H9 (cell line): ENCODE data around the gene AASS. TPM values are rescaled to one million over a fixed set of nuclear protein-coding genes. Genes with fewer than 3 reads are reported as not detected.

Experiments used
- DNase-seq: peaks from one replicate; pipeline ENCODE4 v3.0.0-alpha.2; 2017
- H2AFZ ChIP-seq: one replicate; pipeline ENCODE4 v1.6.1; 2013; ENCODE audit warnings: mild to moderate bottlenecking, low read length, control low read depth, moderate library complexity
- H2AK5ac ChIP-seq: 2 replicates; pipeline ENCODE4 v1.6.1; 2013; ENCODE audit warnings: low read length, control low read depth, mixed read lengths; ENCODE audit not compliant: insufficient read length
- H2BK120ac ChIP-seq: one replicate; pipeline ENCODE4 v1.6.1; 2013; ENCODE audit warnings: low read depth, mild to moderate bottlenecking, low read length, control low read depth, inconsistent platforms; ENCODE audit not compliant: poor library complexity, severe bottlenecking
- H2BK12ac ChIP-seq: 2 replicates; pipeline ENCODE4 v1.6.1; 2013; ENCODE audit warnings: low read length, control low read depth, mixed read lengths, low read depth; ENCODE audit not compliant: insufficient read length
- H2BK15ac ChIP-seq: 2 replicates; pipeline ENCODE4 v1.6.1; 2013; ENCODE audit warnings: low read depth, low read length, control low read depth
- H2BK20ac ChIP-seq: one replicate; pipeline ENCODE4 v1.6.1; 2013; ENCODE audit warnings: low read depth, mild to moderate bottlenecking, low read length, control low read depth, inconsistent platforms; ENCODE audit not compliant: poor library complexity, severe bottlenecking
- H2BK5ac ChIP-seq: 2 replicates; pipeline ENCODE4 v1.6.1; 2013; ENCODE audit warnings: low read length, control low read depth, mixed read lengths; ENCODE audit not compliant: insufficient read length
- H3K14ac ChIP-seq: 2 replicates; pipeline ENCODE4 v1.6.1; 2013; ENCODE audit warnings: low read length, control low read depth; ENCODE audit not compliant: insufficient read depth
- H3K18ac ChIP-seq: 2 replicates; pipeline ENCODE4 v1.6.1; 2013; ENCODE audit warnings: low read depth, mild to moderate bottlenecking, mixed read lengths, low read length, control low read depth; ENCODE audit not compliant: insufficient read length
- H3K23ac ChIP-seq: 2 replicates; pipeline ENCODE4 v1.6.1; 2013; ENCODE audit warnings: low read length, control low read depth, mixed read lengths, low read depth; ENCODE audit not compliant: insufficient read length
- H3K23me2 ChIP-seq: 2 replicates; pipeline ENCODE4 v1.6.1; 2013; ENCODE audit warnings: low read depth, mild to moderate bottlenecking, mixed read lengths, low read length, control low read depth; ENCODE audit not compliant: insufficient read length, poor library complexity, severe bottlenecking
- H3K27ac ChIP-seq: 2 replicates; pipeline ENCODE4 v1.5.1; 2013; ENCODE audit warnings: low read length, control low read depth, mixed read lengths, low read depth; ENCODE audit not compliant: insufficient read length
- H3K27me3 ChIP-seq: 2 replicates; pipeline ENCODE4 v1.6.1; 2013; ENCODE audit warnings: low read length, control low read depth, inconsistent platforms; ENCODE audit not compliant: insufficient read depth
- H3K4ac ChIP-seq: 2 replicates; pipeline ENCODE4 v1.6.1; 2013; ENCODE audit warnings: low read depth, mild to moderate bottlenecking, control low read depth, inconsistent platforms, low read length, moderate library complexity
- H3K4me1 ChIP-seq: 2 replicates; pipeline ENCODE4 v1.6.1; 2013; ENCODE audit warnings: low read length, control low read depth, inconsistent platforms; ENCODE audit not compliant: insufficient read depth
- H3K4me2 ChIP-seq: 2 replicates; pipeline ENCODE4 v1.6.1; 2013; ENCODE audit warnings: low read length, control low read depth, mixed read lengths; ENCODE audit not compliant: insufficient read length, insufficient read depth
- H3K56ac ChIP-seq: 2 replicates; pipeline ENCODE4 v1.6.1; 2013; ENCODE audit warnings: low read depth, mild to moderate bottlenecking, mixed read lengths, low read length, control low read depth; ENCODE audit not compliant: insufficient read length
- H3K79me1 ChIP-seq: 2 replicates; pipeline ENCODE4 v1.6.1; 2013; ENCODE audit warnings: low read depth, mild to moderate bottlenecking, moderate library complexity, low read length, control low read depth, inconsistent platforms; ENCODE audit not compliant: insufficient read depth, poor library complexity, severe bottlenecking
- H3K79me2 ChIP-seq: 2 replicates; pipeline ENCODE4 v1.6.1; 2013; ENCODE audit warnings: low read length, control low read depth, inconsistent platforms; ENCODE audit not compliant: insufficient read depth
- H3K9ac ChIP-seq: 2 replicates; pipeline ENCODE4 v1.6.1; 2013; ENCODE audit warnings: low read length, control low read depth, mixed read lengths; ENCODE audit not compliant: insufficient read length; ENCODE audit errors: extremely low read depth
- H3K9me3 ChIP-seq: one replicate; pipeline ENCODE4 v1.6.1; 2013; ENCODE audit warnings: low read depth, low read length, inconsistent platforms; ENCODE audit not compliant: control insufficient read depth
- H3T11ph ChIP-seq: one replicate; pipeline ENCODE4 v1.6.1; 2013; ENCODE audit warnings: mild to moderate bottlenecking, low read length, control low read depth, inconsistent platforms
- H4K20me1 ChIP-seq: one replicate; pipeline ENCODE4 v1.6.1; 2013; ENCODE audit not compliant: control insufficient read depth, insufficient read length, insufficient read depth
- H4K5ac ChIP-seq: 2 replicates; pipeline ENCODE4 v1.6.1; 2013; ENCODE audit warnings: low read depth, mild to moderate bottlenecking, mixed read lengths, low read length, control low read depth; ENCODE audit not compliant: insufficient read length
- H4K8ac ChIP-seq: replicated peaks from 2 replicates; pipeline ENCODE4 v1.6.1; 2013; ENCODE audit warnings: low read length, control low read depth, mixed read lengths, low read depth; ENCODE audit not compliant: insufficient read length
- H4K91ac ChIP-seq: 2 replicates; pipeline ENCODE4 v1.6.1; 2013; ENCODE audit warnings: low read depth, mild to moderate bottlenecking, moderate library complexity, mixed read lengths, low read length, control low read depth; ENCODE audit not compliant: insufficient read length
- H3K27ac Mint-ChIP-seq, 3 experiments: 2 replicates in 2 of 3; 3 replicates in 1 of 3; pipeline ENCODE4 v1.8.0; 2020 to 2021; ENCODE audit warnings: mixed read lengths in 3 of 3, mild to moderate bottlenecking in 1 of 3, moderate library complexity in 1 of 3
- H3K27me3 Mint-ChIP-seq: 2 replicates; pipeline ENCODE4 v1.8.0; 2021; ENCODE audit warnings: low read depth, mild to moderate bottlenecking, moderate library complexity, mixed read lengths
- H3K36me3 Mint-ChIP-seq, 3 experiments: 2 replicates in 2 of 3; 3 replicates in 1 of 3; pipeline ENCODE4 v1.8.0; 2020 to 2021; ENCODE audit warnings: low read depth in 3 of 3, mixed read lengths in 3 of 3; ENCODE audit not compliant: insufficient read depth in 1 of 3
- H3K4me1 Mint-ChIP-seq, 2 experiments: 2 replicates each; pipeline ENCODE4 v1.8.0; 2020; ENCODE audit warnings: mixed read lengths in 2 of 2
- H3K4me3 Mint-ChIP-seq, 2 experiments: 2 replicates in 1 of 2; 3 replicates in 1 of 2; pipeline ENCODE4 v1.8.0; 2020 to 2021; ENCODE audit warnings: mild to moderate bottlenecking in 2 of 2, mixed read lengths in 2 of 2, moderate library complexity in 1 of 2
- H3K9me3 Mint-ChIP-seq, 2 experiments: 2 replicates in 1 of 2; 3 replicates in 1 of 2; pipeline ENCODE4 v1.8.0; 2020; ENCODE audit warnings: mild to moderate bottlenecking in 2 of 2, mixed read lengths in 2 of 2, moderate library complexity in 1 of 2
- WGBS: extraction: QIAGEN DNeasy Blood & Tissue Kit; methylation state at CpG from one replicate; pipeline ENCODE4 v1.1.7; 2013; ENCODE audit warnings: missing lambda C conversion rate, low lambda C conversion rate, mixed read lengths; ENCODE audit not compliant: insufficient read length; ENCODE audit errors: extremely low coverage; 5-methylcytosine and 5-hydroxymethylcytosine counted together
- total RNA-seq: library from RNA; stranded (reverse); gene quantifications from 2 replicates; pipeline ENCODE4 v1.2.1, GENCODE V29; 2021
- TF ChIP-seq, protein P1 (sequence below): fragments of 200-600 bp; sonication (generic); conservative IDR thresholded peaks from 3 replicates; pipeline ENCODE4 v1.8.0; 2021; ENCODE audit warnings: antibody characterized with exemption, mild to moderate bottlenecking

AASS gene
- total RNA-seq, 1 experiment from 2014 or later = 398 TPM

DNA sequence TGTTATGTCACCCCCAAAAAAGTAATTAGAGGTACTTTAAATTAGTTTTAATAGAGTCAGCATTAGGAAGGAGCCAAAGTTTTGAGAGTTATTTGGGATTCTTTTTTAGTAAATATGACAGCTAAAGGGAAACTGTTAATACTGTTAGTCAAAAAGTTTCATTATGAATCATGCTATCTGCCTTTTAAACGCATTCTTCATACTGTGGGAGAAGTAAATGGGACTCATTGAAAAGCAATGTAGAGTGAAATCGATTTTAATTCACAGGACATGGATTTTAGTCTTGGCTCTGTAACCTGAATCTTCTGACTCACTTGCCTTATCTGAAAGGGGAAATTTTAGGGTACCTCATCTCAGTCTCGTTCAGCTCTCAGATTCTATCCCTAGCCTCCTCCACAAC lies 105.1 kb downstream of the AASS start:
- H3K27ac Mint-ChIP-seq = no peak overlapping the region
- Histone ChIP-seq H3K4me2 (no peak overlapping the region), H3K23me2 (no peaks in the 10 kb centered on the region), H3K4ac (no peak overlapping the region), H4K8ac (no peak overlapping the region), H2BK15ac (no peak overlapping the region), H2AK5ac (no peak overlapping the region), H3T11ph (no peak overlapping the region), H2BK5ac (no peak overlapping the region), H3K27me3 (no peaks in the 10 kb centered on the region), H3K79me2 (no peaks in the 10 kb centered on the region; the same call in 1 of the 2 replicates), H3K18ac (no peak overlapping the region), H2BK12ac (no peak overlapping the region), H3K9me3 (no peaks in the 10 kb centered on the region), H3K23ac (no peak overlapping the region), H4K91ac (no peak overlapping the region), H2BK120ac (no peak overlapping the region), H3K14ac (no peak overlapping the region), H3K56ac (no peak overlapping the region), H2BK20ac (no peak overlapping the region), H3K4me1 (no peaks in the 10 kb centered on the region), H3K27ac (no peak overlapping the region), H4K20me1 (no peaks in the 10 kb centered on the region), H2AFZ (no peak overlapping the region), H3K79me1 (no peaks in the 10 kb centered on the region), H3K9ac (no peak overlapping the region), H4K5ac (no peak overlapping the region)
- no peaks in the 10 kb centered on the region for H3K4me1 Mint-ChIP-seq
- H3K27me3 Mint-ChIP-seq = no peaks in the 10 kb centered on the region
- WGBS = no CpG with 5 or more reads among the region's 3 CpGs
- TF ChIP-seq, protein P1, sequence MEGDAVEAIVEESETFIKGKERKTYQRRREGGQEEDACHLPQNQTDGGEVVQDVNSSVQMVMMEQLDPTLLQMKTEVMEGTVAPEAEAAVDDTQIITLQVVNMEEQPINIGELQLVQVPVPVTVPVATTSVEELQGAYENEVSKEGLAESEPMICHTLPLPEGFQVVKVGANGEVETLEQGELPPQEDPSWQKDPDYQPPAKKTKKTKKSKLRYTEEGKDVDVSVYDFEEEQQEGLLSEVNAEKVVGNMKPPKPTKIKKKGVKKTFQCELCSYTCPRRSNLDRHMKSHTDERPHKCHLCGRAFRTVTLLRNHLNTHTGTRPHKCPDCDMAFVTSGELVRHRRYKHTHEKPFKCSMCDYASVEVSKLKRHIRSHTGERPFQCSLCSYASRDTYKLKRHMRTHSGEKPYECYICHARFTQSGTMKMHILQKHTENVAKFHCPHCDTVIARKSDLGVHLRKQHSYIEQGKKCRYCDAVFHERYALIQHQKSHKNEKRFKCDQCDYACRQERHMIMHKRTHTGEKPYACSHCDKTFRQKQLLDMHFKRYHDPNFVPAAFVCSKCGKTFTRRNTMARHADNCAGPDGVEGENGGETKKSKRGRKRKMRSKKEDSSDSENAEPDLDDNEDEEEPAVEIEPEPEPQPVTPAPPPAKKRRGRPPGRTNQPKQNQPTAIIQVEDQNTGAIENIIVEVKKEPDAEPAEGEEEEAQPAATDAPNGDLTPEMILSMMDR = no peak
- no peaks in the 10 kb centered on the region for H3K9me3 Mint-ChIP-seq
- H3K36me3 Mint-ChIP-seq = peaks cover 57 to 74% (median 67%) of the 10 kb centered on the region in 3 experiments
- no peak overlapping the region for H3K4me3 Mint-ChIP-seq
- DNase-seq = no peak
